HG03521 (cell line): ENCODE measurements around the gene PDE8B.

Experiments used
- ATAC-seq: cut with Tn5 transposase; IDR thresholded peaks from one replicate; pipeline ENCODE4 v1.9.1; 2021; ENCODE audit warnings: mild to moderate bottlenecking, moderate library complexity; ENCODE audit not compliant: unreplicated experiment

PDE8B gene

DNA sequence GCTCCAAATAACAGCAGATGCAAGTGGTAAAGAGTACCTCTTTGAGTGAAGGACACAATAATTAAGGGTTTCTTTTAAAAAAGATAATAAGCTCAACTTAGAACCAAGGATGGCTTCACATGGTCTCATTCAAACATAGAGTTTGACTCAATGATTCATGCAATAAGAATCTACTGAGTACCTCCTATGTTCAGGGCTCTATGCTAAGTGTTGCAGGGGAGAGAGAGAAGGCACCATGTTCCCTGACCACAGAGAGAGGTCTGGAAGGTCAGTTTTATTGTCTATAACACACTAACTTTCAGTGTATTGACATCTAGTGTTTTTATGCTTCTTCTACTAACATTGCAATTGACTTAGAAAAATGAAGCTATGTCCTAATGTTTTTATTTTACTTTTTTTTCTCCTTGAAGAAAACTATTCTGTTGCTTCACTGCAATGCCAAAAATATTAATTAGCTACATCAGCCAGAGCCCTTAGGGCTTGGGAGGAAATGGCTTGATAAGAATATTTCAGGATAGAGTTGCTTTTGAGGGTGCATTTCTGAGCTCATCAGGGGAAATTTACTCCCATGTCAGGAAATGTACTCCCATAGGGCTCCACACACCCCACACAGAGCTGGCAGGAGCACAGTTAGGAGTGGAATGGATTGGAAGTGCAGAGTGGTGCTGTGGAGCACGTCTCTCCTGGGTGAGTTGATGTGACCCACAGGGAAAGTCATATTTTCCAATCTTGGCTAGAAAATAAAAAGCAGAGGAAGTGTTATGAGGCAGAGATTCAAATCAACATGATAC, 106.6 kb downstream of the PDE8B start:
- no peak for ATAC-seq

DNA sequence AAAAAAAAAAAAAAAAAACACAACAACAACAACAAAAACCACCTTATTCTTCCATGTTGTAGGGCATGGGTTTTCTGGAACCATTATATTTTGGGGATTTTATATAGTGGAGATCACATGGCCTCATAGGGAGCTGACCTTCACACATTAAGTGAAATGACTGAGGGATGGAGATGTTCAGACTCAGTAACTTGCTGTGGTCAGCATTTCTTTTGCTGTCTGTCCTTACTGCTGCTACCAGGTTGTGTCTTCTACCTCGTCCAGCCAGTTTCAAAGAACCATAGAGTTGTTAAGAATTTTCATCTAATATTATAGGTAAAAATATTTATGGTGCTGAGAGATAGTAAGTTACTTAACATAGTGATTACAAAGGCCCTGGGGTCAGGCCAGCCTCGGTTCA, 107.6 kb downstream of the PDE8B start:
- no peak for ATAC-seq

DNA sequence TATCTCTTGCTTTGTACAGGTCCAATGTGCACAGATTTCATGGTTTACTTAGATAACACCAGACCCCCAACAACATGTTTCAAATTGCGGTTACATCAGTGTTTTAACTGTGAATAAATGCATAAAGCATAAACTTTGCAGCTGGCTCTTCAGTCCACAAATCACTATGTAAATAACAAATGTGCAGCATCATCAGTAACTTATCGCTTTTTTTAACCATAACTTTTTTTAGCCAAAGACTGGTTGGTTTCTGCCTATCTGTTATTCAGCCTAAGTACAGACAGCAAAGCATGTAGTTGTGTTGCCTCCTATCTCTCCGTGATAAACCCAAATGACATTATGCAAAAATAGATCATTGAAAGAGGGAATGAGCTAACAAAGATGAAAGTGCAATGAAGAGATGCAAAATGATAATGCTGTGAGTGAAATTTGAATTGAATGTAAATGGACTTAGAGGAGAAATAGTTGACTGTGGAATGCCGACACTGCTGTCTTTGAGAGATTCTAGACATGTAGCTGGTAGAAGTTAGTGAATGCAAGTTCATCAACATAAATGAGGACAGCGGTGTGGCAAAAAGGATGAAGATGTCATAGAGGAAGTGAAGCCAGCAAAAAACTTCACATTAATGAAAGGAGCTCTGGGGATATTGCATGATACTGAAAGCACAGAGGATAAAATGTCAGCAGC, 108.8 kb downstream of the PDE8B start:
- no peak for ATAC-seq

DNA sequence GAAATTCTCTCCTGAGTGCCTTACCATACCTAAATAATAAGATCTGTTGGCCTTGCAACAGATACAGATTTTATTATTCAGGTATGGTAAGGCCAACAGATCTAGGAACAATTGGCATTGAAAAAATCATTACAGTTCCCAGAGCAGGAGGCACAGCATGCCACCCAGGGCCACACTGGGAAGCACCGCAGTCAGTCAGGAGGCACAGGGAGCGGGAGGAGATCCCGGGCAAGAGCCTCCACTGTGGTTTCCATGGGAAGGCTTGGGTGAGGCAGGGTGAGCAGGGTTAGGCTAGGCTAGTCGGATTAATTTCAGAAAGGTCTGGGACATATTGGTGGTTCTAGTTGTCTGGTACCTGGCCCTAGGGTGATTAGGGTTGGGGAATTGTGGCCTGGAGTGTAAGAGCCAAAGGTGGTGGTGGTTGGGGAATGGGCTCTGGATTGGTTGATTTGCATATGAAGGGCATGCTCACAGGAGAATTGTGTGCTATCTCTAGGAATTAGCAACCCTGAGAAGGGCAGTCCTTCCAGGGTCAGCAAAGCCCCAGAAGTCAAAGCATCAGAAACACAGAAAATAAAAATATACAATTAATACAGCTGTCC, 111.4 kb downstream of the PDE8B start:
- no peak for ATAC-seq

DNA sequence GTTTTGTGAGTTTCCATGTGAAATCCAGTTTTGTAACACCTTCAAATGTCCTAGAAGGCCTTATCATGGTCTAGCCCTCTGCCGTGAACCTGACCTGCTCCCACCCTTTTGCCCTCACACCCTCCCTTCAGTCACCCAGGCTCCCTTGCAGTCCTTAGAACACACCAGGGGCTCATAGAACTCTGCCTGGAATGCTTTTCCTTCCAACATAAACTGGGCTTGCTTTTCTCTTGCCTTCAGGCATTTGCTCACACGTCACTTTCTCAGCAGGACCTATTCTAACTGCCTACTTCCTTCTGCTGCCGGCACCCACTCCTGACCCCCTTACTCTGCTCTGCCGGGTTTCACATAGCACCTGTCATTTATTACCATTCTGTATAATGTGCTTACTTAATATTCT, 111.9 kb downstream of the PDE8B start:
- no peak for ATAC-seq

DNA sequence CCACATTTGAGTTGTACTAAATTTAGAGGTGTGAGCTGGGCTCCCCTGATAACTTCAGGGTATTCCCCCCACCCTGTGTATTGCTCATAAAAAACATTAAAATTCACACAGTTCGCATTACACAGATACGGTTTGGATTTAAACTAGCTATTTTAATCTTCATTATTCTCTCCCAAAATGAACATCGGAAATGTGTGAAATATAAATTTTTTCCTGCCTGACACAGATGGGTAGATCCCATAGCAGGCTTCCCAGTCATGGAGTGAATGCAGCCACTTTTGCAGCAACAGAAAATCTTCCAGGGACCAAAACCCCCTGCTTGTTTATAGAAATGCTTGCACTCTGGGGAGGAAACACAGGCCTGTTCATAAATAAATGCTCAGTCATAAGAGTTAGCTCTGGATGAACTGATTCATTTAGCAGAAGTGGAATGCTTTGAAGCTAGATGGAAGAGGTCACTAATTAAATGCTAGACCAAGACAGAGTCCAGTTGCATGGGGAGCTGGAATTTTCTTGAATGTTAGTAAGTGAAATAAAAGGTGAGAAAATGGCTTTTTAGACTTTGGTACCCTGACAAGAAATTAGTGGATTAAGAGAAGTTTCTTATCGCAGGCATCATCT, 115.6 kb downstream of the PDE8B start:
- no peak for ATAC-seq

DNA sequence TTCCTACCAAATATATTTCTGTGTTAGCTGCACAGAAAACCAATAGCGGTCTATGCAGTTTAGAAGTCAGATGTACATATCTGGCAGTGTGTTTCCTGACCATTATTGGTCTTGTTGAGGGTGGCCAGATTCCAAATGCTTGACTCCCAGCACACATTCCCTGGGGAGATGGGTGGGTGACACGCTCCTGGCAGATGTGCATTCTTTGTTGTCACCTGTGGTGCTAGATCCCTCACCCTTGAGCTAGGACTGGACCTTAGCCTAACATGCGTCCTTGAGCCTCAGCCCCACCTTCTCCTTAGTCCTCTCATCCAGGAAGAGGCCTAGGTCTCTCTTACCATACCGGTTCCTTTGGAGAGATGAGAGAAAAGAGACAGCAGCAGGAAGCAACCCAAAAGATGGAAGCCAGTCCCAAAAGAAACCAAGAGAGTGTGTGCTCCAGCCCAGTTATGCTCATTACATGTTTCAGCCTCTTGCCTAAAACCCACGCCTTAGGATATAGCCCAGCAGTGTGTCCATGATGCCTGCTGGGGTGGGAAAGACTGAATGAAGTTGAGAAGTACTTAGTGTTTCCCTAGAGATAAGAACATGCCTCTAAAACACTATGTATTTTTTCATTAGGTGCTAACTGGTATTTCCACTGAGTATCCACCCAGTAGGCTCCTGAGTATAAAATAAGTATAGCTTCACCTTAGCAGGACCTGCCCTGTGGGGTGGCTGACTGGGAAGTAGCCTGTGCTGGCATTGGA, 116.7 kb downstream of the PDE8B start:
- ATAC-seq: no peak

DNA sequence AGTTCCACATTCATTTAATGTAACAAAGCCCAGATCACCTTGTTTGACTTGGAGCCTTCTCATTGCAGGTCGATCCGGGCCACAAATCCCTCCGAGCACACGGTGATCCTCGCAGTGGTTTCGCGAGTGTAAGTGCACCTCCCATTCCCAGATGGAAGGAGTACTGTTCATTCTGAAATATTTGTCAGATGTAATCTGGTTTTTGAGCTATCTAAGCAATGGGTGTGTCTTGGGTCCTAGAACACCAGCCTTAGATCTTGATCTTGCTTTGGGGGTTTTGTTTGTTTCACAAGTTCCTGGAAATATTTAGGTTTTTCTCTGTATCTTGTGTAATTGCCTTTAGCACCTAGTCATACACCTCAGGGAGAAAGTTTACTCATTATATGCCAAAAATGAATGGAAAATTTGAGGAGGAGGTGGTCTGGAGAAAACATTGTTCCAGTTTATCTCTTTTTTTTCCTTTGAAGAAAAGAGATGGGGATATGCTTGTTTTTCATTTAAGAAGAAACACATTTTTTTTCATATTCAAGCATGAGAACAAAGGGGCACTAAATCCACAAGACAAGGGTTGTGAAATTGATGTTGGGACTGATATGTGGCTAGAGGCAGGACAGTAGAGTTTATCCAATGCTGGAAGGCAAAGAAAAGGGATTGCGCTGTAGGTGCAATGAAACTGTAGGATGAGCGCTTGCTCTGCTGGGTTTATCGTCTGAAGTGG, 118.6 kb downstream of the PDE8B start:
- no peak for ATAC-seq

DNA sequence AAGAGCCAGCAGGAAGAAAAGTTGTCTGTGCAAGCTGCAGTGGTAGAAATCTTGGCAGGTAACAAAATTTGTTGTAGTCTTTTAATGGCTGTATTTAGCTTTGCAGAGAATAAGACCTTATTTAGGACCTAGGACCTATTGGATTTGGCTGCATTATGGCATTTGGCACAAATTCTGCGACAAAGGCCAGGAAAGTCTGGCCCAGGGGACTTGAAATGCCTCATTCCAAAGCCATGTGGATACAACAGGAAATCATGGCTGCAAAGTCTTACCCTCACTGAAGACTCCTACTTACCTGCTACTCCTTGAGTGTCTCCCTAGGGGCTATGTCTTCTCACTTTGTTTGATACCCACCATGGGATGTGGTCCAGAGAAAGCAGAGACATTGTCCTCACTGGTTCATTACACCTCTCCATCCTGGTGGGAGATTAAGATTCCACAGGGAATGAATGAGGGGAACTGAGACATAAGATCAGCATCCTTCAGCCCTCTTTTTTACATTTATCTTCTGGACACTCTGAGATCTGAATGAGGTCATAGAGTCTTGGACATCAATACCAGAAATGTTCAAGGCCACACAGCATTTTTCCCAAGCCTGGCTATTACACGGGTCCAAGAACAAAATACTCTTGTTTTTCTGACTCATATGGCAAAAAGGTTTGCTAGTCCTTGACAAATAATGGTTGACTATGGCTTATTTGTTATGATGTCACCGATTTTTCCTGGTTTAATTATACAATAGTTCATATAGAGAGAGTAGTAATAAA, 119.4 kb downstream of the PDE8B start:
- no peak for ATAC-seq

DNA sequence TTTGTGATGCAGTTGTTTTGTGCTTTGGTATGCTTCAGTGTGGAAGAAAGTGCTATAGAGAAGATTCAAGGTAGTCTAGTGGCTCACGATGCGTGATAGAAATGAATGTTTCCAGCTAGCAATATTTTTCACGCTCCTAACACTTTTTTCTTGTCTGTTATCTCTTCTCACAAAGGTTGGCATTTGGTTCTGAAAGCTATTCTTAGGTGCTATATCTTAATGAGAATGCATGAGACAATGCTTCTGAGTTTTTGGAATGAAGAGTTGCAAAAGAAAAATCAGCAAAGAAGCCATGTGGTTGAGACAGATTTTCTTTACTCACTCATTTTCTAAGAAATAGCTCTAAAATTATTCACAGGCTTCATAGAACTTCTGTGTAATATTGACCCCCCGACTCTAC, 122.6 kb downstream of the PDE8B start:
- ATAC-seq: no peak

DNA sequence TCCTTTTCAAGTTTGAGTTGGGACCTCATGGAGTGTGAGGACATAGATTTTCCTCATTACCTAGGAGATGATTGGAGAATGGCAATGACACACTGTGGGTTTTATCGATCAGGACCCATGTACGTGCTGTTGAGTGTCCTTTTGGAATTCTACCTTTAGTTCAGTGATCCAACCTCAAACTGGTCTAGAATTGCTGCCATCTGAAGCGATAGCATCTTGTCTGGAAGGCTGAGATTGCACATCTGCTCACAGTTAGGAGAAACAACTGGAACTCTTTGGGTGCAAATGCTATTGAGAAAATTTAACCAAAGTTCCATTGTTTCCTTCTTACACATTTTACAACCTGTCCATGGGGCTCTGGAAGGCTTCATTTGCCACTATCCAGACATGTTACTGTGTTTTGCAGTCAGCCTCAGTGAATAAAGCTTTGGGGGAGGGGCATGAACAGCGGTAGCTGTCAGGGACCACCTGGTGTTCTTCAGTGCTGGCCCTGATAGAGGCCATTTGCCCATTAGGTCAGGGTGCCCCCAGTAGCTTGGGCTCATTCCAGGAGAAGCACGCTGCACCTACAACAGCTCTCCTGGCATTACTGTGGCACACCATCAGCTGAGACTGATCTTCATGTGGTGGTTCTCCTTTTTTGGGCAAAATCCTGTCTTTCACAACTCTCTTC, 123.1 kb downstream of the PDE8B start:
- ATAC-seq: no peak

DNA sequence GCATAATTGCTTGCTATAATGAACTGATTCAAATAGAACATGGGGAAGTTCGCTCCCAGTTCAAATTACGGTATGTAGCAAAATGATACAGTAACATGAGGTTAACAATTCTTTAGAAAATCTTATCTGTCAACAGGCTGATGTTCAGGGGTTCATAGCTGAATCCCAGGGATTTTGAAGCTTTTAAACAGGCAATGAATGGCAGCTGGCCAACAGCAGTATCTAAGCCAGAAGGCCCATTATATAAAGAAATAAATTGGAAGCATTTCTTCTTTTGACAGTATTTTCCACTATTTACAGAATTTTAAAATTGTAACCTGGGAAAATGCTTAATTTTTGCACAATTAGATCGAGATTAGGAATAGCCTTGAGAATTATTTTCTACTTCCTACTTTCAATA, 126.8 kb downstream of the PDE8B start:
- ATAC-seq: no peak

DNA sequence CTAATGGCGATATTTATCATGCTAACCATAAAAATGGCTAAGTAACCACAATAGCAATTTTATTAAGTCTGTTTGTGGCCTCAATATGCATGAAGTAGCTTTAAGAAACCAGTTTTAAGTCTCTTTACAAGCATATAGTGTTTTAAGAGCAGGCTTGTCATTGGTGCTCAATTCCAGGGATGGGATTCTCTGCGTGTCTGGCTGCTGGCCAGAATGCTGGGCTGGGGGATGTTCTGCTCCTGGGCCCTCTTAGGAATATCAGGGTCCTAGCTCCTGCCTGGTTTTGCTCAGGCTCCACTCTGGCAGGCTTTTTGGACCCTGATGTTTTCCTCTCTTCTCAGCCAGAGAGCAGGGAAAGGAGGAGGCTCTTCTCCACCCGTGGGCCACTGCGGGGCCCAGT, 127.2 kb downstream of the PDE8B start:
- ATAC-seq: no peak

DNA sequence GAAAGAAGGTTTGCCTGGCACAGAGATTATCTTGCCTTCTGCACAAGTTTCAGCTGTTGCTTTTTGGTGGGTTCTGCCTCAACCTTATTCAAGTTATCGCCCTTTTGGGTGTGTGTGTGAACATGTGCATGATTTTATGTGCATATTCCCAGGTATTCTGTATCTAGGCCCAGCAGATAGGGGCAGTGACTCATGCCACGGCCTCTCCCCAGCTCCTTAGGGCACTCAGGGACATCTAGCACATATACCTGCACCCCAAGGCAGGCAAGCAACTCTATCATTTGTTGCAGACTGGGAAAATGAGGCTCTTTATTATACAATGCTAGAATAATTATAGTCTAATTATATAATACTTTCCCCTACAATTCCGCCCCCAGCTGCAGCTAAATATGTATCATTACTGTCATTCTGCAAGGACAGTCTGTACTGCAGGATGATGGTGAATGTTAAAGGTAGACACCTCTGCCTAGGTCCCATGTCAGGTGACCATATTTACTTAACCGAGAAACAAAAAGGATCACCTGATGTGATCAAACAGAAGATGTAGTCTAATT, 128.9 kb downstream of the PDE8B start:
- no peak for ATAC-seq

DNA sequence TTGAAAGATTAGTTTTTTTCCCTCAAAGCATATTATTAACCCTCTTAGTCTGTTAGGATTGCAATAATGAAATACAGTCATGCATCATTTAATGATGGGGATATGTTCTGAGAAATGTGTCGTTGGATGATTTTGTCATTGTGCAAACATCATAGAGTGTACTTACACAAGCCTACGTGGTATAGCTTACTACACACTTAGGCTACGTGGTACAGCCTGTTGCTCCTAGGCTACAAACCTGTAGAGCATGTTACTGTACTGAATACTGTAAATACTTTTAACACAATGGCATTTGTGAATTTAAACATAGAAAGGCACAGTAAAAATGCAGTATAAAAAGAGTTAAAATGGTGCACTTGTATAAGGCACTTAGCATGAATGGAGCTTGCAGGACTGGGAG, 132.7 kb downstream of the PDE8B start:
- ATAC-seq: no peak

DNA sequence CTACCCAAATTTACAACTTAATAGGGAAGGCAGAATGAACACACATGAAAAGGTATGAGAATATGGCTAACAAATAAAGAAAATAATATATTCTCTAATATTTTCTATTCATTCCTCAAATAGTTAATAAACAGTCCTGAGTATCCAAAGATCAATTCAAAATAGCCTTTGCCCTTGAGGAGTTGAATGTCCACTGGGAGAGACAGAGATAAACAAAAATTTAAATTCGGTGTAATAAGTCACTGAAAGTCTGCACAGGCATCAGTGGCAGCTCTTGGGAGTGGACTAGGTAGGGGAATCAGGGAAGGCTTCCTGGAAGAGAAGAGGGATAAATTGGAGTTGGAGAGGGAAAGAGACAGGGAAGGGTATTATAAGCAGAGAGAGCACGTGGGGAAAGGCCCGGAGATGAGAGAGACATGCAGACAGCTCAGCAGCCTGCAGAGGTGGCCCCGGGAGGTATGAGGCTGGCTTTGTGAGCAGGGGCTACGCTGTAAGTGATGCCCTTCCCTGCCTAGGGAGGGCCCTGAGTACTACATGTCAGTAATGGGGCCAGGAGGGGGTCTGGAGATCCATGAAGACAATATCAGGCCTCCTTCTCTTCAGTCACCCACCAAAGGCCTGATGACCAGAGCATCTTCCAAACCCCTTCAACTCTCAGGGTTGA, 137.1 kb downstream of the PDE8B start:
- ATAC-seq: no peak

DNA sequence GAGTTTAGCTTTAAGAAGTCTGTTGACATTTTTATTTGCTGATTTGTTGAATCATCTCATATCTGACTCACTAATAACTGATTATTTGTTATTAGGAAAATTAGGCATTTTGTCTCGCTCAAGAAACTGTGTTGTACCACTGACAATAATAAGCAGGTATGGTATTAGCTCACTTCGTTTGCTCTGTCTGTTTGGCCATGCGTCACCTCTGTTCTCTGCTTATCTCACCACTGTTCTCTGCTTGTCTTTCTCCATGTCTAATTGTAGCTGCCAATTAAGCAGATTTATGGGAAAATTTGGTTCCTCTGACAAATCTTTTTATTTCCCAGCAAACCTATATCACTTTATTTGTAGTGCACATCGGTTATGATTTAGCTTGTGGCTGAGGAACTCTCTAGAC, 142.8 kb downstream of the PDE8B start:
- ATAC-seq: no peak

DNA sequence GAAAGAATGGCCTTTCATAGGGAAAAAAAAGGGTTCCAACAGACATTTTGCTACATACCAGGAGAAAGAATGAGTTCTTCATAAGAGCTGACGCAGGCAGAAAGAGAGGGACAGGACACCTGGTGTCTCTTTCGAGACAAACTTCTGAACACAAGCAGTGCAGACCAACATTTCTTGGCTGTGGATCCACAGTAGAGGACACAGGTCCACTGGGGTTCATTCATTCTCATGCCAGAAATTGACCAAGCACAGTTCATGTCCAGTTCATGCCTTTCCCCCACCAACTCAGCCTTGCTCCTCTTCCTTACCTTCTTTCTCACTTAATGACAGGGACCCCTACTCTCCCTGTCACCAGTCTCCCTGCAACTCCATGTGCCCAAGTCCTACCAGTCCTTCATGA, 144.0 kb downstream of the PDE8B start:
- ATAC-seq: no peak
